Sigmoid colon (tissue), 4 donors: Measurements from ENCODE around the gene CA11.

Experiments used
- EP300 ChIP-seq, 4 donors: sonication (generic); formaldehyde crosslinking; IDR thresholded peaks; one replicate each; pipeline ENCODE4 v1.6.1; 2017; ENCODE audit warnings: antibody characterized with exemption in 4 of 4
- POLR2A ChIP-seq, 2 donors: fragments of 450-650 bp; IDR thresholded peaks; one replicate each; pipeline ENCODE4 v1.6.1; 2016; ENCODE audit warnings: antibody characterized with exemption in 2 of 2, mild to moderate bottlenecking in 2 of 2, moderate library complexity in 2 of 2
- POLR2AphosphoS5 ChIP-seq, 4 donors: sonication (generic); formaldehyde crosslinking; IDR thresholded peaks; one replicate each; pipeline ENCODE4 v1.6.1; 2017; ENCODE audit warnings: antibody characterized with exemption in 4 of 4
- TF ChIP-seq, protein P1 (sequence below), 4 experiments: fragments of 450-650 bp in 3 of 4; fragments of 200-600 bp in 1 of 4; IDR thresholded peaks; one replicate each; pipeline ENCODE4 v1.5.1; 2016 to 2019; ENCODE audit warnings: antibody characterized with exemption in 4 of 4, mild to moderate bottlenecking in 3 of 4, moderate library complexity in 2 of 4

DNA sequence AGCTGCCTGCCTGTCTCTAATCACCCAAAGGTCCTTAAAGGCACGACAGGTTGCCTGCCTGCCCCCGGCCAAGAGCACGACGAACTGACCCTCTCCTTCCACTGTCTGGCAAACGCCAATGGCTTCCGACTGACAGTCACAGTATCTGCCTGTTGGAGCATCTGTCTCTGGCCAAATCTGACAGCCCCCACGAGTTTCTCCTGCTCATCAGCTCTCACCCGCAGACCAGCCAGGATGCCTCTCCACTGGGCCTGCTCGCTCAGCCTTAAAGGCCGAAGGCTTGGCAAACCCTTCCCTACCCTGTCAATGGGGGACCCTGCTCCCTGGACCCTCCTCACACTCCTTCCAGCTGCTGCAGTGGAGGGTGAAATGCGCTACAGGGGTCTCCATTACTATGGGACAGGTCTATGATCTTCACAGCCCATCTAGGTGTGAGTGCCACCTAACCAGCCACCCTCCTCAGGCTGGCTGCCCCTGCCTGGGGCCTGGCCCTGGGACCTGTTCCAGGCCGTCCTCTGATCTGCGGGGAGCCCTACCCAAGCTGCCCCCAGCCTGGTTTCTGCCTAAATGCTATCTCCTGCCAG, 32.0 kb downstream of the CA11 start:
- TF ChIP-seq, protein P1, sequence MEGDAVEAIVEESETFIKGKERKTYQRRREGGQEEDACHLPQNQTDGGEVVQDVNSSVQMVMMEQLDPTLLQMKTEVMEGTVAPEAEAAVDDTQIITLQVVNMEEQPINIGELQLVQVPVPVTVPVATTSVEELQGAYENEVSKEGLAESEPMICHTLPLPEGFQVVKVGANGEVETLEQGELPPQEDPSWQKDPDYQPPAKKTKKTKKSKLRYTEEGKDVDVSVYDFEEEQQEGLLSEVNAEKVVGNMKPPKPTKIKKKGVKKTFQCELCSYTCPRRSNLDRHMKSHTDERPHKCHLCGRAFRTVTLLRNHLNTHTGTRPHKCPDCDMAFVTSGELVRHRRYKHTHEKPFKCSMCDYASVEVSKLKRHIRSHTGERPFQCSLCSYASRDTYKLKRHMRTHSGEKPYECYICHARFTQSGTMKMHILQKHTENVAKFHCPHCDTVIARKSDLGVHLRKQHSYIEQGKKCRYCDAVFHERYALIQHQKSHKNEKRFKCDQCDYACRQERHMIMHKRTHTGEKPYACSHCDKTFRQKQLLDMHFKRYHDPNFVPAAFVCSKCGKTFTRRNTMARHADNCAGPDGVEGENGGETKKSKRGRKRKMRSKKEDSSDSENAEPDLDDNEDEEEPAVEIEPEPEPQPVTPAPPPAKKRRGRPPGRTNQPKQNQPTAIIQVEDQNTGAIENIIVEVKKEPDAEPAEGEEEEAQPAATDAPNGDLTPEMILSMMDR (IDR thresholded peaks at IDR 0.05) = no peak
- TF ChIP-seq POLR2AphosphoS5 (IDR thresholded peaks at IDR 0.05) (no peak), EP300 (IDR thresholded peaks at IDR 0.05) (no peak), POLR2A (IDR thresholded peaks at IDR 0.05) (no peak)
